ENCODE measurements around the gene GFPT2. TPM values are rescaled to one million over a fixed set of nuclear protein-coding genes. Genes with fewer than 3 reads are reported as not detected.

The GFPT2 gene
- total and polyA plus RNA-seq, 2 of the 4 experiments (the other 2 are of a cell fraction): 20.3 to 20.8 TPM

DNA sequence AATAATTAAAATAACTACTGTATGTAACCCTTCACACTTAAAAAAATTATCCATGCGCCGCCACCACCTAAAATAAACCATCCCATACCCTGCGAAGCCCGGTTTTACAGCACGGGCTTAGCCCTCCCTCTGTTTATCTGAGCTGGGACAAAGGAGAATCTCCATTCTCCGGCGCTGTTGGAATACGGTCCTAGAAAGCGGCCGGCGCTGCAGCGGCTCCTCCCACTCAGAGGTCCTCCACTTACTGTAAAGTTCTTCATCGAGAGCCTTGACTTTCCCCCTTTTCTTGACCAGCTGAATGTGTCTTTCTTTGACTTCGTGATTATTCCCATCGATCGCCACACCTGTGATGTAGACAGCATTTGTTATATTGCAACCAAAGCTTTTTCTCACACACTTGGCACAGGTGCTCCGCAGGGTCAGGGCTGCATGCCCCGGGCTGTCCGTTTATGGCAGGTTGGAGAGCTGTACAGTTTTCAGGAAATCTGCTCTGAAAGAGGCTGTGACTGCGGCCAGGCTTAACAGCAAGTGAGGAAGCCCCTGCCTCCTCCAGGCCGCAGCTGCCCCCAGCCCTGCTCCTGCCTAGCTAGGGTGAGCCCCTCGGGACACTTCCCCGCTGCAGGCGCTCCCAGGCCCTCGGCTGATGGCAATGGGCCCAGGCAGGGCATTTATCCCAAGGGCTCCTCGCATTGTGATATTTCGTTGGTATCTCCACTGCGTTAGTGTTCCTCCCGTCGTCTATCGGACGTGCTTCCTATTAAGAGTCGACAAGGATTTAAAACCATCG lies 16.7 kb downstream of the GFPT2 start:
- intact Hi-C loops (cut with micrococcal nuclease) (no loop called here), in situ Hi-C loops (cut with MboI; ENCODE audit: low sequenced_read_pairs) (no loop called here), dilution Hi-C loops (cut with HindIII; ENCODE audit: low sequenced_read_pairs, unreplicated experiment) (no loop called here)
- BruUV-seq (replicated peaks): no TSS peak
- Histone ChIP-seq H3K56ac (ENCODE audit: extremely low read depth, insufficient read depth, low read length) (no peak overlapping the region), H4K5ac (ENCODE audit: low read depth, low read length) (no peak overlapping the region), H3K14ac (replicated peaks; ENCODE audit: low read depth, low read length) (no peak overlapping the region), H4K8ac (ENCODE audit: low read depth in 2 of 2, low read length in 2 of 2) (no peak overlapping the region), H3K23ac (ENCODE audit: low read depth, low read length) (no peak overlapping the region), H3K4me3 (ENCODE audit: insufficient read depth, low read depth, low read length) (no peak overlapping the region), H4K91ac (ENCODE audit: insufficient read depth, low read depth, low read length) (no peak overlapping the region), H3K4ac (ENCODE audit: low read depth, low read length) (no peak overlapping the region), H2AK9ac (replicated peaks; ENCODE audit: low read depth, low read length, poor library complexity) (no peak overlapping the region), H3K9me1 (ENCODE audit: insufficient read depth, low read length) (peaks cover 17% of the 10 kb centered on the region), H3K9me3 (ENCODE audit: control insufficient read depth, insufficient read depth, low read length) (no peaks in the 10 kb centered on the region), H2AK5ac (ENCODE audit: low read depth, low read length) (no peak overlapping the region), H2BK20ac (ENCODE audit: low read depth, low read length) (no peak overlapping the region), H3K9ac (ENCODE audit: low read depth, low read length) (no peak overlapping the region), H3K4me2 (ENCODE audit: low read depth, low read length) (no peak overlapping the region), H3K18ac (ENCODE audit: low read depth, low read length) (no peak overlapping the region), H3K27ac (ENCODE audit: insufficient read depth, low read length) (no peak overlapping the region), H2BK15ac (ENCODE audit: low read depth, low read length) (no peak overlapping the region), H4K20me1 (ENCODE audit: insufficient read depth, low read length) (peaks cover 9% of the 10 kb centered on the region), H3K36me3 (ENCODE audit: control insufficient read depth, insufficient read depth, low read length) (peaks cover 27% of the 10 kb centered on the region), H2BK120ac (ENCODE audit: low read depth, low read length) (no peak overlapping the region), H2AFZ (replicated peaks; ENCODE audit: low read length, poor library complexity) (no peak overlapping the region), H3K79me1 (ENCODE audit: low read depth in 1 of 2, low read length in 2 of 2) (peaks cover 0 to 15% of the 10 kb centered on the region in 2 experiments; a peak in 3 of 4 replicates), H2BK5ac (ENCODE audit: low read depth, low read length, poor library complexity, severe bottlenecking) (no peak overlapping the region), H3K4me1 (ENCODE audit: control insufficient read depth, insufficient read depth, low read length) (peaks cover 7% of the 10 kb centered on the region), H3K27me3 (ENCODE audit: control insufficient read depth, insufficient read depth, low read length) (no peaks in the 10 kb centered on the region)
- WGBS, 2 experiments (ENCODE audit: extremely low coverage in 2 of 2, insufficient read length in 1 of 2): 95% methylated on average over 17 of the region's 34 CpGs; no CpG with 5 or more reads in 1 of the 2 experiments
- DNase-seq (no peak), ATAC-seq (ENCODE audit: low read depth) (no peak)
- CTCF ChIA-PET: no interaction called here
- POLR2A ChIA-PET (ENCODE audit: unreplicated experiment): no interaction called here
- no peak for TF ChIP-seq MAFK (IDR thresholded peaks at IDR 0.05; ENCODE audit: low read depth, low read length)
- no peak for TF ChIP-seq NFE2L2 (IDR thresholded peaks at IDR 0.05; ENCODE audit: low read depth, low read length)
- no peak for TF ChIP-seq CTCF (conservative IDR thresholded peaks at IDR 0.05; ENCODE audit: low read depth, low read length)
- TF ChIP-seq RFX5 (IDR thresholded peaks at IDR 0.05; ENCODE audit: low read depth, low read length): no peak
- TF ChIP-seq USF2 (IDR thresholded peaks at IDR 0.05; ENCODE audit: low read depth, low read length): no peak
- no peak for TF ChIP-seq FOS (IDR thresholded peaks at IDR 0.05; ENCODE audit: low read depth, low read length)
- no peak for TF ChIP-seq RCOR1 (IDR thresholded peaks at IDR 0.05; ENCODE audit: insufficient replicate concordance, low read length)
- no peak for TF ChIP-seq RAD21 (IDR thresholded peaks at IDR 0.05; ENCODE audit: low read length)
- TF ChIP-seq SMC3 (IDR thresholded peaks at IDR 0.05; ENCODE audit: low read depth, low read length): no peak
- TF ChIP-seq BHLHE40 (IDR thresholded peaks at IDR 0.05; ENCODE audit: low read depth, low read length): no peak
- TF ChIP-seq POLR2A (IDR thresholded peaks at IDR 0.05; ENCODE audit: low read depth, low read length): no peak
- no peak for TF ChIP-seq CHD1 (IDR thresholded peaks at IDR 0.05; ENCODE audit: low read depth, low read length)
- TF ChIP-seq ELK1 (IDR thresholded peaks at IDR 0.05; ENCODE audit: borderline replicate concordance, low read depth, low read length): no peak
- no peak for TF ChIP-seq MAZ (IDR thresholded peaks at IDR 0.05; ENCODE audit: borderline replicate concordance, low read depth, low read length)
- no peak for TF ChIP-seq MXI1 (IDR thresholded peaks at IDR 0.05; ENCODE audit: borderline replicate concordance, low read depth, low read length)

All from IMR-90 (cell line).